CD4-positive, alpha-beta T cell treated with Interleukin-15 for 4 hours (primary cell): ENCODE results near the gene SLC19A1.

ENCODE experiments used
- DNase-seq: peaks from one replicate; pipeline ENCODE4 v3.0.0-alpha.2; 2020; ENCODE audit warnings: low spot score

Gene SLC19A1

GRCh38 chr21:45517249-45518065 lies 24.8 kb downstream of the SLC19A1 start:
- no peak for DNase-seq

- DNase-seq = no peak
These were observed 25.5 kb downstream of the SLC19A1 start for GRCh38 chr21:45516671-45517151.

GRCh38 chr21:45516071-45516670 lies 26.1 kb downstream of the SLC19A1 start:
- DNase-seq = no peak

- DNase-seq = no peak
These were observed 26.8 kb downstream of the SLC19A1 start for GRCh38 chr21:45515241-45516061.

- DNase-seq = no peak
These were observed 27.8 kb downstream of the SLC19A1 start for GRCh38 chr21:45514311-45515021.

GRCh38 chr21:45513741-45514310 lies 28.4 kb downstream of the SLC19A1 start:
- no peak for DNase-seq

DNA sequence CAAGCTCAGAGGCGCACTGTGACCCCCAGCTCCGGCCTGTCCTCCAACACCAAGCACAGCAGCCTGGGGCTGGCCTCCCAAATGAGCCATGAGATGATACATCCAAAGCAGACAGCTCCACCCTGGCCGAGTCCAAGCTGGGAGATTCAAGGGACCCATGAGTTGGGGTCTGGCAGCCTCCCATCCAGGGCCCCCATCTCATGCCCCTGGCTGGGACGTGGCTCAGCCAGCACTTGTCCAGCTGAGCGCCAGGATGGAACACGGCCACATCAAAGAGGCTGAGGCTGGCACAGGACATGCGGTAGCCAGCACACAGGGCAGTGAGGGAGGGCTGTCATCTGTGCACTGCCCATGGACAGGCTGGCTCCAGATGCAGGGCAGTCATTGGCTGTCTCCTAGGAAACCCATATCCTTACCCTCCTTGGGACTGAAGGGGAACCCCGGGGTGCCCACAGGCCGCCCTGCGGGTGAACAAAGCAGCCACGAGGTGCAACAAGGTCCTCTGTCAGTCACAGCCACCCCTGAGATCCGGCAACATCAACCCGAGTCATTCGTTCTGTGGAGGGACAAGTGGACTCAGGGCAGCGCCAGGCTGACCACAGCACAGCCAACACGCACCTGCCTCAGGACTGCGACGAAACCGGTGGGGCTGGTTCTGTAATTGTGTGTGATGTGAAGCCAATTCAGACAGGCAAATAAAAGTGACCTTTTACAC lies 29.1 kb downstream of the SLC19A1 start:
- DNase-seq = no peak

GRCh38 chr21:45512626-45513002 lies 29.6 kb downstream of the SLC19A1 start:
- no peak for DNase-seq

DNA sequence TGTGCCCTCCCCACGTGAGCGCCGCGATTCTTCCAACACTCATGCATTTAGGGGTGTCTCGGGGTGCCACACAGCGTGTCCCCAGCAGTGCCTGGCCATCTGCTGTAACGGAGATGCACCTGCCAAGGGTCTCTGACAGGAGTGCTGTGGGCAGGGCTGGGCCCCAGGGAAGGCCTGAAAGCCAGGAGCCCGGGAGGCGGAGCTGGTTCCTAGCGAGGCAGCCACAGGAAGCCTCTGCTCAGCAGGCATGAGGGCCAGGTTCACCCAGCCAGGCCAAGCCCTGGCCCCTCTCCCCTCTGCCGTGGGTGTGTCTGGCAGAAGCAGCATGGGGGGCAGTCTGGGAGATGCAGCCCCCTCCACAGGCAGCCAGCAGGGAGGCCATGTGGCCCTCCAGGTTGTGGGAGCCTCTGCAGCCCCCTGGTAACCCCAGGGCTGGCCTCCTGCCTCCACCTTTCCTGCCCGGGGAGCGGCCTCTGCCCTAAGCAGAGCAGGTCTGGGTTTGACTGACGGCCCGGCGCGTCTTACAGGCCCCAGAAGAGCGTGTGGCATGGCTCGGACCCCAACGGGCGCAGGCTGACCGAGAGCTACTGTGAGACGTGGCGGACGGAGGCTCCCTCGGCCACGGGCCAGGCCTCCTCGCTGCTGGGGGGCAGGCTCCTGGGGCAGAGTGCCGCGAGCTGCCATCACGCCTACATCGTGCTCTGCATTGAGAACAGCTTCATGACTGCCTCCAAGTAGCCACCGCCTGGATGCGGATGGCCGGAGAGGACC lies 30.4 kb downstream of the SLC19A1 start:
- DNase-seq = no peak

- DNase-seq = no peak
These were observed 31.2 kb downstream of the SLC19A1 start for GRCh38 chr21:45511007-45511406.

DNA sequence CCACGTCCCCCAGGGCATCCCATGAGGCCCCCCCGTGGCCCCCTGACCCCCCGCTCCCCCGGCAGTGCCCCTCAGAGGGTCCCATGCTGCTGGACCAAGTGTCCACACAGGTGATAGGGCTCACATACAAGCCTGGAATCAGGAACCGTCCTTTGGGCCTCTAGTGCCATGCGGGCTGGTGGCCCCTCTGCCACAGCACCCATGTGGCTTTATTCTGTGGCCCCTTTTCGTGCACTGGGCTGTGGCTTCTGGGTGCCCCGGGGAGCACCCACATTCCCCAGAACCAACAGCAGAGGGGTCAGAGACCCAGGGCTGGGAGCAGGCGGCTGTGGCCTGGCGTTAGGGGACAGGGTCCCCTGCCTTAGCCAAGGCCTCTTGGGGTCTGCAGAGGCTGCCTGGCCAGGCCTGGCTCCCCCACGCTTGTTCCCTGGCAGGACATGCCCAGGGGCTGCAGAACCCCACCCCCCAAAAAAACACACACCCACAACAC lies 31.7 kb downstream of the SLC19A1 start:
- DNase-seq = no peak

- no peak for DNase-seq
These were observed 32.4 kb downstream of the SLC19A1 start for GRCh38 chr21:45509566-45510465.

DNA sequence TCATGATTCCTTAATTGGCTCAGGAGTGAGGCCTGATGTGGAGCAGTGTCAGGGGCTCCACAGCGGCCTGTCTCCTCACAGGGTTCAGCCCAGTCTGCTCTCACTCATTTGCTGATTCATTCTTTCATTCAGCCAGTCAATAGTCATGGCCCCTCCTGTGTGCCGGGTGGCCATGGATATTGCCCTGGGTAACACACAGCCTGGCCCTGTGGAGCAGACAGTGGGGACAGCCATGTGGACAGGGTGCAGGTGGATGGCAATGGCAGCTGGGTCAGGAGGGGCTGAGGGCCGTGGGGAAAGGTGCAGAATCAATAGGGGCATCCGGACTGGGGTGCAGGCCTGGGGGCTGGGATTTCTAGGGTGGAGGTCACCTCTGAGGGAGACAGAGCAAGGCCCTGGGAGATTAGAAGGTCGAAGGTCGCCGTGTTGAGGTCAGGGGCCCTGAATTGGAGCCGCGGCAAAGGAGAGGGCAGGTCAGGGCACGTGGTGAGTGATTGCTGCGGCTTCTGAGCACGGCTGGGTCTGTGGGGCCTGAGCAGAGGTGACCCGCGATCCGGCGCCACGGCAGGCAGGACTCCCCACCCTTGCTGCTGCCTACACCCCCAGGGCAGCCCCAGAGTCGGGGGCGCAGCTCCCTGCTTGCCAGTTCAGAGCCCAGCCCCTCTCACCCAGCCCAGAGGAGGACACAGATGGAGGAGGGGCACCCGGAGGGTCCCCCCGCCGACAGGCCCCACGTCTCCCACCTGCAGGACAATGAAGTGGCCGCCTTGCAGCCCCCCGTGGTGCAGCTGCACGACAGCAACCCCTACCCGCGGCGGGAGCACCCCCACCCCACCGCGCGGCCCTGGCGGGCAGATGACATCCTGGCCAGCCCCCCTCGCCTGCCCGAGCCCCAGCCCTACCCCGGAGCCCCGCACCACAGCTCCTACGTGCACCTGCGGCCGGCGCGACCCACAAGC lies 33.4 kb downstream of the SLC19A1 start:
- no peak for DNase-seq

DNA sequence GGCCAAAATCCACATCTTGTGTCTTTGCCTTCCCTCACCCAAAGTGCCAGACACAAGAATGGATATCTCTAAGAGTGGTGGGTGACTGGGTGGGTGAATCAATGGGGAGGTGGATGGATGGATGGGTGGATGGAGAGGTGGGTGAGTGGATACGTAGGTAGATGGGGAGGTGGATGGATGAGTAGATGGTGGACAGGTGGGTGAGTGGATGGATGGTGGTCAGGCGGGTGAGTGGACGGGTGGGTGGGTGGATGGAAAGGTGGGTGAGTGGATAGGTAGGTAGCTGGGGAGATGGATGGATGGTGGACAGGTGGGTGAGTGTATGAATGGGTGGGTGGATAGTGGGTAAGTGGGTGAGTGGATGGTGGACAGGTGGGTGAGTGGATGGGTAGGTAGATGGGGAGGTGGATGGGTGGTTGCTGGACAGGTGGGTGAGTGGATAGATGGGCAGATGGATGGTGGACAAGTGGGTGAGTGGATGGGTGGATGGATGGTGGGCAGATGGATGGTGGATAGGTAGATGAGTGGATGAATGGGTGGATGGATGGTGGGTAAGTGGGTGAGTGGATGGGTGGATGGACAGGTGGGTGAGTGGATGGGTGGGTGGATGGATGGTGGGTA lies 34.2 kb downstream of the SLC19A1 start:
- DNase-seq = no peak

GRCh38 chr21:45507523-45507875 lies 34.7 kb downstream of the SLC19A1 start:
- DNase-seq = no peak

DNA sequence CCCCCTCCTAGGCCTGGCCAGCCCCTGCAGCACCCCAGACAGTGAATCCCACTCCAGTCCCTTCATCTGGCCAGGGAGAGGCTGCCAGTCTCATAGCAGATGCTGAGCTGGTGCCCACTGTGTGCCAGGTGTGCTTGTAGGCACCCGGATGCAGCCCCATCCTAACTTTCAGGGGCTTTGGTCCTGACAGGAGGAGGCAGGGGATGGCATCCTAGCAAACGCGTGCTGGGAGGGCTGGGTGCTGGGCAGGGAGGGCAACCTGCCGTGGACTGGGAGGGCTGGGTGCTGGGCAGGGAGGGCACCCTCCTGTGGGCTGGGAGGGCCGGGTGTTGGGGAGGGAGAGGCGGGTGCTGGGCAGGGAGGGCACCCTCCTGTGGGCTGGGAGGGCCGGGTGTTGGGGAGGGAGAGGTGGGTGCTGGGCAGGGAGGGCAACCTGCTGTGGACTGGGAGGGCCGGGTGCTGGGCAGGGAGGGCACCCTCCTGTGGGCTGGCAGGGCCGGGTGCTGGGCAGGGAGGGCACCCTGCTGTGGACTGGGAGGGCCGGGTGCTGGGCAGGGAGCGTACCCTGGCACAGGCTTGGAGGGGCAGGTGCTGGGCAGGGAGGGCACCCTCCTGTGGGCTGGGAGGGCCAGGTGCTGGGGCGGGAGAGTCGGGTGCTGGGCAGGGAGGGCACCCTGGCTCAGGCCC lies 35.3 kb downstream of the SLC19A1 start:
- DNase-seq = no peak
